GM19463 (cell line): ENCODE results near the gene NOB1.
"Not testable (repeated sequence)": the region's sequence is repeated elsewhere in the genome, so short reads cannot be mapped to it uniquely, and the experiment has no call there.

Experiments
- ATAC-seq: cut with Tn5 transposase; IDR thresholded peaks from one replicate; pipeline ENCODE4 v1.9.1; 2021; ENCODE audit warnings: mild to moderate bottlenecking, moderate library complexity; ENCODE audit not compliant: unreplicated experiment

NOB1 gene

GRCh38 chr16:69754469-69755310, at the start of gene NOB1:
TSS of gene NOB1 (minus strand) at chr16:69754926. CDS start at chr16:69754910, 16 bp downstream.
- ATAC-seq: peak; percentile 96

GRCh38 chr16:69804297-69804696, 49.6 kb upstream of the NOB1 start:
- no peak for ATAC-seq

GRCh38 chr16:69799611-69800031, 44.9 kb upstream of the NOB1 start:
- ATAC-seq: no peak

DNA sequence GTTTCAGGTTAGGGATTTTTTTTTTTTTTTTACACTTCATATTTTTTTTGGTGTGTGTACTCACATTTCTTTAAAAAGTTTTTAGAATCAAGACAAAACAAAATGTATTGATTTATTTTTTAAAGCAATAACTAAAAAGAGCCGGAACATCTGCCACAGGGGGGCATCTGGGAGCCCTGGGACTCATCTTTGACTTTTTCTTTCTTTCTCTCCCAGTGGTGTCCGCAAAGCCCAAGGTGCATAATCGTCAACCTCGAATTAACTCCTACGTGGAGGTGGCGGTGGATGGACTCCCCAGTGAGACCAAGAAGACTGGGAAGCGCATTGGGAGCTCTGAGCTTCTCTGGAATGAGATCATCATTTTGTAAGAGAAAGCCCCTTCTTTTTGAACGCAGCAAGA, 43.7 kb upstream of the NOB1 start:
- no peak for ATAC-seq

- no peak for ATAC-seq
Measured at GRCh38 chr16:69796285-69797118, 41.8 kb upstream of the NOB1 start.

DNA sequence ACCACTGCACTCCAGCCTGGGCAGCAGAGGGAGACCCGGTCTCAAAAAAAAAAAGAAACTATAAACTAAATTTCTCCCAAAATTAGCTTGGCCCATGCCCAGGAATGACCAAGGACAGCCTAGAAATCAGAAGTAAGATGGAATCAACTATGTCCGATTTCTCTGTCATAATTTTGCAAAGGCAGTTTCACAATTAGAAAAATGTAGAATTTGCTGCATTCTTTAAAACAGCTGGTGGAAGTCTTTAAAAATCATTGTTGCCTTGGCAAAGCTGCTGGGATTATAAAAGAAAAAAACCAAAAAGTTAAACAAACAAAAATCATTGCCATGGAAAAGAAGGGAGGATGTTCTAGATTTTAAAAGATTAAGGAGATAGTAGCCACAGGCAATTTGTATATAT, 39.8 kb upstream of the NOB1 start:
- no peak for ATAC-seq

GRCh38 chr16:69793526-69793925, 38.8 kb upstream of the NOB1 start:
- ATAC-seq: no peak

DNA sequence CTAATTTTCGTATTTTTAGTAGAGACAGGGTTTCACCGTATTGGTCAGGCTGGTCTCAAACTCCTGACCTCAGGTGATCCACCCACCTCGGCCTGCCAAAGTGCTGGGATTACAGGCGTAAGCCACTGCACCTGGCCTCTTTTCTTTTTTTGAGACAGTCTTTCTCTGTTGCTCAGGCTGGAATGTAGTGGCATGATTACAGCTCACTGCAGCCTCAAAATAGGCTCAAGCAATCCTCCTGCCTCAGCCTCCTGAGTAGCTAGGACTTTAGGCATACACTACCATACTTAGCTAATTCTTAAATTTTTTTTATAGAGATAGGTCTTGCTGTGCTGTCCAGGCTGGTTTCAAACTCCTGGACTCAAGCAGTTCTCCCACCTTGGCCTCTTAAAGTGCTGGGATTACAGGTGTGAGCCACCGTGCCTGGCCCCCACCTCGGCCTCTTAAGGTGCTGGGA, 36.7 kb upstream of the NOB1 start:
- not testable (repeated sequence) for ATAC-seq

DNA sequence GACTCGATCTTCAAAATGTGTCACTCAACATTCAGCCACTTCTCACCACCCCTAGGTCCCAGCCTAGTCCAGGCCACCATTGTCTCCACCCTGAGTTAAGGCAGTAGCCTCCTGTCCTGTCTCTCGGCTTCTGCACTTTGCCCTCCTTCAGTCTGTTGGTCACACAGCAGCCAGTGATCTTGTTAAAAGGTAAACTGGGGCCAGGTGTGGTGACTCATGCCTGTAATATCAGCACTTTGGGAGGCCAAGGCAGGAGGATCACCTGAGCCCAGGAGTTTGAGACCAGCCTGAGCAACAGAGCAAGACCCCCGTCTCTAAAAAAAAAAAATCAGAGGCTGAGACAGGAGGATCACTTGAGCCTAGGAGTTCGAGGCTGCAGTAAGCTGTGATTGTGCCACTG, 33.2 kb upstream of the NOB1 start:
- no peak for ATAC-seq

GRCh38 chr16:69784586-69784985, 29.9 kb upstream of the NOB1 start:
- no peak for ATAC-seq

GRCh38 chr16:69781118-69781517, 26.4 kb upstream of the NOB1 start:
- no peak for ATAC-seq

GRCh38 chr16:69779724-69780123, 25.0 kb upstream of the NOB1 start:
- ATAC-seq: no peak

- ATAC-seq: no peak
Measured at GRCh38 chr16:69775563-69775962, 20.8 kb upstream of the NOB1 start.

- ATAC-seq: peak; percentile 57
Measured at GRCh38 chr16:69773260-69773947, 18.7 kb upstream of the NOB1 start.

DNA sequence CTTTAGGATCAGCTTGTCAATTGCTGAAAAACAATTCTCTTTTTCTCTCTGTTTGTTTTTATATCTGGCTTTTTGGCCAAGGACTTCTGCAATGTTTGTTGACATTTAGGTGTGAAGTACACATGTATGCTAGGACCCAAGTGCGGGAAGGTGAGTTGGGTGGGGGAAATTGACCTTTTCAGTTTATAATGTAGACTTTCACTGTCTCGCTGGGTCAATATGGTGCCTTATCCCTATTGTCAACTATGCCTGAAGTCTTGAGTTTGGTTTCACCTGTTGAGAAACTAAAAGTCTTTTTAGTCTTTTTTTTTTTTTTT, 16.9 kb upstream of the NOB1 start:
- no peak for ATAC-seq

- ATAC-seq: no peak
Measured at GRCh38 chr16:69769404-69769803, 14.7 kb upstream of the NOB1 start.

DNA sequence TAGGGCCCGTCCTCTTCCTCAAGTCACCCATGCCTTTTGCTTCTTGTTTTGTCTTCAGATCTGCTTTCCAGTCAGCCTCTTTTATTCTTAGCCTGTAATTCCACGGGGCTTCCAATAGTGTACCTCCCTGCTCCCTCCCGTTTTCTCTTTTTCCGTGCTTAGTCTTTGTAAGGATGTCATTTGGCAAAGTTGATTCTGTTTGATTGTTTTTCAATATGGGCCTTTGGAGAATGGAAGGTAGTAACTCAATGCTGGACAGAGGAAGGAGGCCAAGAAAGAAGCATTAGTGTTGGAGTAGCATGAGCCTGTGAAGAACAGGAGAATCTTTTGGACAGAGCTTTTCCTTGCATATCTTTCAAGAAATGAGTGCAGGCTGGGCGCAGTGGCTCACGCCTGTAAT, 13.9 kb upstream of the NOB1 start:
- no peak for ATAC-seq

DNA sequence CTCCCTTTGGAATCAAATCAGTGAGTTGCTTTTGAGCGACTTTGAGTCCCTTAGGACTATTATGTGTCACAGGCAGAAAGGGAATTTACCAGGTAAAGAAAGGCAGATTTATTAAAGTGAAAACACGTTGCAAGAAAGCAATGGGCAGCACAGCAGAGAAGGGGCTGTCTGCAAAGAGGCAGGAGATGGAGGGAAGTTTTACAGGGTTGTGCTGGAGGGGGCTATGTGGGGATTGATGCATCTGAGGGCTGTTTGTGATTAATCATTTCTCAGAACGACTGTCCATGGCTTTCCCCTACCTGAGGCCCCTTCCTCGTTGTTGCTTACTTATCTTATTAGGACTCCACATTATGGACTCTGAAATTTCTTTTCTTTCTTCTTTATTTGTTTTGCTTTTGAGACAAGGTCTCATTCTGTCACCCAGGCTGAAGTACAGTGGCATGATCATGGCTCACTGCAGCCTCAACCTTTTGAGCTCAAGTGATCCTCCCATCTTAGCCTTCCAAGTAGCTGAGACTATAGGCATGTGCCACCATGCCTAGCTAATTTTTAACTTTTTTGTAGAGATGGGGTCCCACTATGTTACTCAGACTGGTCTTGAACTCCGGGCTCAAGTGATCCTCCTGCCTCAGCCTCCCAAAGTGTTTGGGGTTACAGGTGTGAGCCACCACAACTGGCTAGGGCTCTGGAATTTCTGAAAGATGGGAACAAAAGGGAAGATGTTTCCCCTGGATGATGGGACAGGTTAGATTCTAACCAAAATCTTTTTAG, 12.9 kb upstream of the NOB1 start:
- no peak for ATAC-seq

GRCh38 chr16:69763599-69763942, 8.8 kb upstream of the NOB1 start:
- no peak for ATAC-seq

- no peak for ATAC-seq
Measured at GRCh38 chr16:69762814-69763598, 8.3 kb upstream of the NOB1 start.
